Upper lobe of left lung (tissue), 6 donors: Measurements from ENCODE around the gene MYO5B. TPM values are rescaled to one million over a fixed set of nuclear protein-coding genes. Genes with fewer than 3 reads are reported as not detected.

Experiments
- ATAC-seq, 2 donors: fragments of 200-7000 bp; cut with Tn5 transposase; one replicate each; pipeline ENCODE4 v1.9.1; 2022; ENCODE audit warnings: mild to moderate bottlenecking in 2 of 2, moderate library complexity in 2 of 2; ENCODE audit not compliant: low FRiP score in 2 of 2
- DNase-seq, 2 donors: peaks; one replicate each; pipeline ENCODE4 v3.0.0-alpha.2; 2019 to 2020
- H3K27ac ChIP-seq, 4 donors: fragments of 200-600 bp; sonication (generic); one replicate each; pipeline ENCODE4 v1.5.1; 2016 to 2019
- H3K27me3 ChIP-seq, 4 donors: fragments of 200-600 bp; sonication (generic); one replicate each; pipeline ENCODE4 v1.5.1; 2017 to 2019
- H3K36me3 ChIP-seq, 4 donors: fragments of 200-600 bp; sonication (generic); one replicate each; pipeline ENCODE4 v1.5.1; 2016 to 2019
- H3K4me1 ChIP-seq, 4 donors: fragments of 200-600 bp; sonication (generic); one replicate each; pipeline ENCODE4 v1.5.1; 2018 to 2019
- H3K4me3 ChIP-seq, 4 donors: fragments of 200-600 bp; sonication (generic); one replicate each; pipeline ENCODE4 v1.5.1; 2017 to 2019; ENCODE audit warnings: mild to moderate bottlenecking in 2 of 4, moderate library complexity in 1 of 4
- H3K9me3 ChIP-seq, 4 donors: fragments of 200-600 bp; sonication (generic); one replicate each; pipeline ENCODE4 v1.5.1; 2018 to 2019
- CTCF ChIP-seq, 6 experiments: fragments of 450-650 bp in 4 of 6; fragments of 200-600 bp in 2 of 6; sonication (generic) in 2 of 6; IDR thresholded peaks; one replicate each; pipeline ENCODE4 v1.5.1; 2016 to 2019; ENCODE audit warnings: antibody characterized with exemption in 6 of 6
- EP300 ChIP-seq, 4 donors: sonication (generic); formaldehyde crosslinking; IDR thresholded peaks; one replicate each; pipeline ENCODE4 v1.5.1; 2017; ENCODE audit warnings: antibody characterized with exemption in 4 of 4, control low read depth in 2 of 4
- POLR2A ChIP-seq, 4 donors: fragments of 450-650 bp; IDR thresholded peaks; one replicate each; pipeline ENCODE4 v1.5.1; 2016 to 2017; ENCODE audit warnings: antibody characterized with exemption in 4 of 4, mild to moderate bottlenecking in 2 of 4
- POLR2AphosphoS5 ChIP-seq, 2 donors: sonication (generic); formaldehyde crosslinking; IDR thresholded peaks; one replicate each; pipeline ENCODE4 v1.5.1; 2017; ENCODE audit warnings: antibody characterized with exemption in 2 of 2
- WGBS, 2 donors: methylation state at CpG; one replicate each; pipeline ENCODE4 v1.1.5; 2017 to 2018; 5-methylcytosine and 5-hydroxymethylcytosine counted together
- total RNA-seq, 6 donors: library from RNA; depleted of rRNA in 4 of 6; stranded (reverse); fragments of >200 nt in 4 of 6; gene quantifications; one replicate each; pipeline versions ENCODE4 v1.1.0 to v1.2.1, GENCODE V29; 2016 to 2021
- donor health status: DM: no; HTN: no; CAD: no; lungs with moderate emphysema.
- donor health status: DM: no; HTN: yes; CAD: no; lungs with severe emphysema.

The MYO5B gene
- total RNA-seq, 6 donors from 2014 or later = 25.4 to 95.2 (median 49.6) TPM

GRCh38 chr18:50057009-50057408 lies 137.9 kb downstream of the MYO5B start:
- no peak overlapping the region for H3K27ac ChIP-seq
- no peaks in the 10 kb centered on the region for H3K27me3 ChIP-seq
- H3K9me3 ChIP-seq = no peaks in the 10 kb centered on the region
- no peaks in the 10 kb centered on the region for H3K36me3 ChIP-seq
- H3K4me1 ChIP-seq = no peaks in the 10 kb centered on the region
- no peak overlapping the region for H3K4me3 ChIP-seq
- no peak for ATAC-seq
- no peak for DNase-seq
- TF ChIP-seq POLR2AphosphoS5 (IDR thresholded peaks at IDR 0.05) = no peak
- no peak for TF ChIP-seq EP300 (IDR thresholded peaks at IDR 0.05)
- no peak for TF ChIP-seq CTCF (IDR thresholded peaks at IDR 0.05)
- TF ChIP-seq POLR2A (IDR thresholded peaks at IDR 0.05) = no peak

- Histone ChIP-seq H3K4me1 (no peaks in the 10 kb centered on the region), H3K4me3 (no peak overlapping the region), H3K9me3 (no peaks in the 10 kb centered on the region), H3K27me3 (no peaks in the 10 kb centered on the region), H3K36me3 (no peaks in the 10 kb centered on the region), H3K27ac (no peak overlapping the region)
- DNase-seq (no peak), ATAC-seq (no peak)
- TF ChIP-seq EP300 (IDR thresholded peaks at IDR 0.05) (no peak), CTCF (IDR thresholded peaks at IDR 0.05) (no peak), POLR2A (IDR thresholded peaks at IDR 0.05) (no peak), POLR2AphosphoS5 (IDR thresholded peaks at IDR 0.05) (no peak)
- 80 to 100% methylated on average over 1 of the region's 1 CpG for WGBS, 2 donors
Measured at GRCh38 chr18:50056185-50056584, 138.8 kb downstream of the MYO5B start.

GRCh38 chr18:50055488-50055887 lies 139.5 kb downstream of the MYO5B start:
- 74 to 75% methylated on average over 4 of the region's 4 CpGs for WGBS, 2 donors
- no peaks in the 10 kb centered on the region for H3K27me3 ChIP-seq
- TF ChIP-seq EP300 (IDR thresholded peaks at IDR 0.05) (no peak), POLR2A (IDR thresholded peaks at IDR 0.05) (no peak)
- H3K36me3 ChIP-seq = no peaks in the 10 kb centered on the region
- H3K27ac ChIP-seq = no peak overlapping the region
- H3K9me3 ChIP-seq = no peaks in the 10 kb centered on the region
- ATAC-seq (no peak), DNase-seq (no peak)
- H3K4me3 ChIP-seq = no peak overlapping the region
- no peaks in the 10 kb centered on the region for H3K4me1 ChIP-seq

DNA sequence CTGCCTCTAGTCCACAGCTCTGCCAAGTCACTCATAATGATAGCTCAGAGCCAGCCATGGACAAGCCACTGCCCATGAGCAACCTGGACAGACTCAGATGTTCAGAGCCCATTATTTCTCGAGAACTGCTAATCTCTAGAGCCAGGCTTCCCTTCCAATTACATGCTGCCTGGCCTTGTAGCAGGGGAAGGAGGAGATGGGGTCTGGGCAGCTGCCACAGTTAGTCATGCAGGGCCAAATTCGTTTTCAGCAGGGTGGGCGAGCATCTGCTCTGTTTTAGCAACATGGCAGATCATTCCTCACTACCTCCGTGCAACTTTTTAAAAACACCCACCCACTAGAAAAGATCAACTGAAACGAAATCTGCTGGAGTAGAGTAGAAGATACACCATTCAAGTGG lies 141.8 kb downstream of the MYO5B start:
- no peak for ATAC-seq
- no peaks in the 10 kb centered on the region for H3K27me3 ChIP-seq
- DNase-seq = no peak
- TF ChIP-seq EP300 (IDR thresholded peaks at IDR 0.05) (no peak), POLR2A (IDR thresholded peaks at IDR 0.05) (no peak), CTCF (IDR thresholded peaks at IDR 0.05) (no peak), POLR2AphosphoS5 (IDR thresholded peaks at IDR 0.05) (no peak)
- H3K27ac ChIP-seq = no peak overlapping the region
- no peaks in the 10 kb centered on the region for H3K36me3 ChIP-seq
- no peaks in the 10 kb centered on the region for H3K9me3 ChIP-seq
- H3K4me1 ChIP-seq = no peaks in the 10 kb centered on the region
- no peak overlapping the region for H3K4me3 ChIP-seq
- WGBS, 2 donors = 75 to 87% methylated on average over 5 of the region's 5 CpGs

DNA sequence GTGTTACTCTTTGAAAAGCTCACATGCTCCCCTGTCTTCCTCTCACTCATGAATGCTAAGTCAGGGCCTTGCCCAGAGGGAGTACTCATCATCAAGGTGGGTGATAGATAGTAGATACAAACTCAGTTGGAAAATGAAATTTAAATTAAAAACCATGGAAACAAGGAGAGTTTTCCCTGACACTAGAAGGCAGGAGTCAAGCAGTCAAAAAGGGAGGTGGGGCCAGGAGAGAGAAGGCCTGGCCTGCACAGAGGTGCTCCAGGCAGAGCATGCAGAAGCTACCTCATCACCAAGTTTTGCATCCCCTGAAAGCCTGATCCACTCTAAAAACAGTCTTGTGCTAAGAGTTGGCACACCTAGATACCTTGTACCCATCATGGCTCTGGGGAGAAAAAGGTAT lies 143.7 kb downstream of the MYO5B start:
- DNase-seq = no peak
- no peak overlapping the region for H3K4me3 ChIP-seq
- peak in 1 of 2 donors; percentile 34 for ATAC-seq
- H3K4me1 ChIP-seq = no peaks in the 10 kb centered on the region
- no peak overlapping the region for H3K27ac ChIP-seq
- H3K9me3 ChIP-seq = no peaks in the 10 kb centered on the region
- no peaks in the 10 kb centered on the region for H3K27me3 ChIP-seq
- no peaks in the 10 kb centered on the region for H3K36me3 ChIP-seq
- peak in 1 of 6 experiments; percentile 5 for TF ChIP-seq CTCF (IDR thresholded peaks at IDR 0.05)
- TF ChIP-seq EP300 (IDR thresholded peaks at IDR 0.05) = no peak
